Loucy (cell line): ENCODE measurements around the gene SPINK14.

Experiments
- CTCF ChIP-seq: fragments of 200-600 bp; sonication (generic); conservative IDR thresholded peaks from 2 replicates; pipeline ENCODE4 v1.5.1; 2014; ENCODE audit warnings: mild to moderate bottlenecking, antibody characterized with exemption, low read length
- EZH2phosphoT487 ChIP-seq: fragments of 200-600 bp; IDR thresholded peaks from 2 replicates; pipeline ENCODE4 v1.6.1; 2018; ENCODE audit warnings: antibody characterized with exemption, mild to moderate bottlenecking, moderate library complexity, borderline replicate concordance

- TF ChIP-seq CTCF, result no peak
- no peak for TF ChIP-seq EZH2phosphoT487
Observed at GRCh38 chr5:148206620-148207019, 38.3 kb downstream of the SPINK14 start.
